Type B pancreatic cell (in vitro differentiated cells): ENCODE measurements around the gene DGUOK. TPM values are rescaled to one million over a fixed set of nuclear protein-coding genes. Genes with fewer than 3 reads are reported as not detected.

ENCODE experiments used
- DNase-seq: peaks from one replicate; pipeline ENCODE4 v3.0.0; 2021; ENCODE audit warnings: mixed read lengths; ENCODE audit not compliant: unreplicated experiment; ENCODE audit errors: extremely low spot score
- H3K27ac Mint-ChIP-seq: 2 replicates; pipeline ENCODE4 v1.8.0; 2021; ENCODE audit warnings: mild to moderate bottlenecking, mixed read lengths
- H3K27me3 Mint-ChIP-seq: 2 replicates; pipeline ENCODE4 v1.8.0; 2021; ENCODE audit warnings: mixed read lengths
- H3K36me3 Mint-ChIP-seq: 2 replicates; pipeline ENCODE4 v1.8.0; 2021; ENCODE audit warnings: mixed read lengths
- H3K4me1 Mint-ChIP-seq: one replicate; pipeline ENCODE4 v1.8.0; 2021; ENCODE audit warnings: mixed read lengths; ENCODE audit not compliant: unreplicated experiment
- H3K4me3 Mint-ChIP-seq: 2 replicates; pipeline ENCODE4 v1.8.0; 2021; ENCODE audit warnings: mild to moderate bottlenecking, mixed read lengths
- H3K9me3 Mint-ChIP-seq: 2 replicates; pipeline ENCODE4 v1.8.0; 2021; ENCODE audit warnings: mixed read lengths
- CTCF ChIP-seq: fragments of 200-600 bp; sonication (generic); conservative IDR thresholded peaks from 2 replicates; pipeline ENCODE4 v1.5.0; 2021; ENCODE audit warnings: antibody characterized with exemption, mild to moderate bottlenecking
- total RNA-seq: library from RNA; stranded (reverse); gene quantifications from 2 replicates; pipeline ENCODE4 v1.2.1, GENCODE V29; 2021; ENCODE audit warnings: low replicate concordance

DGUOK gene
- total RNA-seq, 1 donor from 2014 or later: 73.4 TPM

DNA sequence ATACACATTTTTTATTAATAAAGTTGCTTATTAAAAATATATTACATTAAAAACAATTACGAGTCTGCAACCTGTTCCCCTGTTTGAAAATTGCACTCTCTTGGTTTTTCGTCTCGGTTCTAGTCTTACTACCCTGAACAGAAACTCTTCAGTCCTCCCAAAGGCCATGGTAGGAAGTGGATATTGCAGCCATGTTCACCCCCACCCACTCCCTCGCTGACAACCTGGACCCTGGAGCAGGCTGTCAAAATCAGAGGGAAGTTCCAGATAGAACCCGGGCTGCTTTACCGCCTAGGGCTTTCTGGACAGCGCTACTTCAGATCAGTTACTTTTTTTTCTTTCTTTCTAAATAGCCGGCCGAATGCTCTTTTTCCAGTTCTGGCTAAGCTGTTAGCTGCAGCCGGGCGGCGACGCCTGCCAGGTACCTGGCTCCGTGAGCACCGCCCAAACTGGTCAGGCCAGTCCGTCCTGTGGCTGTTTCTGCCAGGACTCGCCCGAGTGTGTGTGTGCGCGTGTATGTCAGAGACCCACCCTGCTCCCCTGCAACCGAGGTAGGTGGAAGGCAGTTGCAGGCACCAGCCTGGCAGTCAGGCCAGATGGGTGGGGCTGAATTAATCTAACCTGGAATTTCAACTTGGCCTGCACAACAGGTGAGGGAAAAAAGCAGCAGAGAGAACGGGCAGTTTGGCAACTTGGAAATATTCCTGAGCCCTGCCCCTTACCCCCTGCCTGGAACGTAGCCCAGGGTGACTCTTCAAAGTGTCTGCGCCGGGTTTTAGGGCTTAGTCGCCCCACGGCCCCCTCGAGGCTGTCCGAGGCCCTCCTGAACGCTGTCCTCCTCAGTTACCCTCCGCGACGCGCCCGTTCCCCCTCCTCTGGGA lies 56.9 kb downstream of the DGUOK start:
- peak; percentile 85 for DNase-seq
- Mint-ChIP-seq H3K9me3 (no peaks in the 10 kb centered on the region), H3K27ac (peak overlapping the region; percentile 100), H3K36me3 (peaks cover 15% of the 10 kb centered on the region), H3K4me3 (peak overlapping the region; percentile 91), H3K4me1 (peaks cover 61% of the 10 kb centered on the region), H3K27me3 (peaks cover 45% of the 10 kb centered on the region)
- TF ChIP-seq CTCF: peak; percentile 49

- Mint-ChIP-seq H3K27me3 (peaks cover 38% of the 10 kb centered on the region), H3K4me1 (peaks cover 58% of the 10 kb centered on the region), H3K4me3 (peak within 1 kb of the TSS; percentile 91), H3K9me3 (no peaks in the 10 kb centered on the region), H3K27ac (peak within 1 kb of the TSS; percentile 100), H3K36me3 (peaks cover 19% of the 10 kb centered on the region)
- TF ChIP-seq CTCF: no peak
- DNase-seq: no peak
Observed at GRCh38 chr2:73984203-73984921, 57.7 kb downstream of the DGUOK start, which contains the start of gene TET3. Gene TET3 (plus strand): TSS chr2:73984910. CDS start chr2:73986404, 1,494 bp downstream.

DNA sequence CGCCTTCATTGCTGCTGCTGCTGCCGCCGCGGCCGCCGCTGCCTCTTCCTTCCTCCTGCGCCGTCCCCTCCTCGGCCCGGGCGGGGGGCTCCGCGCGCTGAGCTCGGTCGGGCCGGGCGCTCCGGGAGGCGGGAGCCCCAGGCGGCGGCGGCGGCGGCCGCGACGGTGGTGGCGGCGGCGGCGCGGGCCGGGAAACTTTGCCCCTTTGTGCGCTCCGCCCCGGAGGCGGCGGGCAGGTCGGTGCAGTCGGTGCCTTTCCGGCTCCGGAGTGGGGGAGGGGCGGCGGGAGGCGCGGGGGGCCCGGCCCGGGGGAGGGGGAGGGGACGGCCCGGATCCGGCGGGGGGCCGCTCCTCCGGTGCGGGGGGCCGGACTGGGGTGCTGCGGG lies 58.2 kb downstream of the DGUOK start:
- H3K4me3 Mint-ChIP-seq: no peak overlapping the region
- H3K36me3 Mint-ChIP-seq: peaks cover 25% of the 10 kb centered on the region
- H3K4me1 Mint-ChIP-seq: peaks cover 57% of the 10 kb centered on the region
- no peak overlapping the region for H3K27ac Mint-ChIP-seq
- TF ChIP-seq CTCF: no peak
- no peaks in the 10 kb centered on the region for H3K9me3 Mint-ChIP-seq
- H3K27me3 Mint-ChIP-seq: peaks cover 33% of the 10 kb centered on the region
- DNase-seq: no peak

DNA sequence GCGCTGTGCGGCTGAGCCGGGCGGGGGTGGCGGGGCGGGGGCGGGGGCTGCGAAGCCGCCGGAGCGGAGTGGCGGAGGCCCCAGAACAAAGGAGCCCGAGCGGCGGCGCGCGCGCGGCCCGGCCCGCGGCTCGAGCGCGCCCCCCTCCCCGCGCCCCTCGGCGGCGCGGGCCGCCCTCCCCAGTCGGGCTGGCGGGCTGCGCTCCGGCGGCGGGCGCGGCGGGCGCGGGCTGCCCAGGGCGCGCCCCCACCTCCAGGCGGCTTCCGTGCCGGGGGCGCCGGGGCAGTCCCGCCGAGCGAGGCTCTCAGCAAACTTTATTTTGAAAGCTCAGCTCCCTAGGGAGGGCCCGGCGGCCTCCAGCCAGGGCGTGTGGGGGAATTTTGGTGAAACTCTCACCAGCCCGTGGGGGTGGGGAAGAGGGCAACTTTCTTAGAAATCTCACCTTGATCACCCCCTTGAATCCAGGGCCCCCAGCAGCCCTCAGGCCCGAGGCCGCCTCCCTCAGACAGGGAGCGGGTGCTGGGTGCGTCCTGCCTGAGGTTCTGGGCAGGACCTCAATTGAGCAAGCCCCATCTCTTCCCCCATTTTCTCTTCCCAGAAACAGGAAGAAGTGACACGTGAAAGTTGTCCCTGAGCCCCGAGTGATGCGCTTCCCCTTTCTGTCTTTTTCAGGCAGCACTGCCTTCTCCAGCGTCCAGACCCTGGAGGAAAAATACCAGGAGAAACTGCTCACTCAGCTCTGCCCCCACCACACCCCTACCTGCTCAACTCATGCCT lies 58.8 kb downstream of the DGUOK start:
- peak overlapping the region; percentile 84 for H3K27ac Mint-ChIP-seq
- H3K9me3 Mint-ChIP-seq: no peaks in the 10 kb centered on the region
- peaks cover 27% of the 10 kb centered on the region for H3K27me3 Mint-ChIP-seq
- peaks cover 31% of the 10 kb centered on the region for H3K36me3 Mint-ChIP-seq
- H3K4me3 Mint-ChIP-seq: peak overlapping the region; percentile 86
- peaks cover 56% of the 10 kb centered on the region for H3K4me1 Mint-ChIP-seq
- DNase-seq: no peak
- TF ChIP-seq CTCF: no peak

- H3K4me1 Mint-ChIP-seq: peaks cover 49% of the 10 kb centered on the region
- peaks cover 35% of the 10 kb centered on the region for H3K36me3 Mint-ChIP-seq
- no peaks in the 10 kb centered on the region for H3K9me3 Mint-ChIP-seq
- H3K4me3 Mint-ChIP-seq: peak overlapping the region; percentile 86
- H3K27me3 Mint-ChIP-seq: peaks cover 20% of the 10 kb centered on the region
- peak overlapping the region; percentile 84 for H3K27ac Mint-ChIP-seq
- no peak for DNase-seq
- TF ChIP-seq CTCF: no peak
Observed at GRCh38 chr2:73986085-73986681, 59.5 kb downstream of the DGUOK start.
